CD4-positive, alpha-beta T cell treated with Interleukin-15 for 1 hour (primary cell): Measurements from ENCODE around the gene EIF3M.
"Not testable (repeated sequence)": the region's sequence is repeated elsewhere in the genome, so short reads cannot be mapped to it uniquely, and the experiment has no call there.

ENCODE experiments used
- DNase-seq: peaks from one replicate; pipeline ENCODE4 v3.0.0-alpha.2; 2020

The EIF3M gene

GRCh38 chr11:32597921-32598320 is 14.3 kb downstream of the EIF3M start:
- no peak for DNase-seq

DNA sequence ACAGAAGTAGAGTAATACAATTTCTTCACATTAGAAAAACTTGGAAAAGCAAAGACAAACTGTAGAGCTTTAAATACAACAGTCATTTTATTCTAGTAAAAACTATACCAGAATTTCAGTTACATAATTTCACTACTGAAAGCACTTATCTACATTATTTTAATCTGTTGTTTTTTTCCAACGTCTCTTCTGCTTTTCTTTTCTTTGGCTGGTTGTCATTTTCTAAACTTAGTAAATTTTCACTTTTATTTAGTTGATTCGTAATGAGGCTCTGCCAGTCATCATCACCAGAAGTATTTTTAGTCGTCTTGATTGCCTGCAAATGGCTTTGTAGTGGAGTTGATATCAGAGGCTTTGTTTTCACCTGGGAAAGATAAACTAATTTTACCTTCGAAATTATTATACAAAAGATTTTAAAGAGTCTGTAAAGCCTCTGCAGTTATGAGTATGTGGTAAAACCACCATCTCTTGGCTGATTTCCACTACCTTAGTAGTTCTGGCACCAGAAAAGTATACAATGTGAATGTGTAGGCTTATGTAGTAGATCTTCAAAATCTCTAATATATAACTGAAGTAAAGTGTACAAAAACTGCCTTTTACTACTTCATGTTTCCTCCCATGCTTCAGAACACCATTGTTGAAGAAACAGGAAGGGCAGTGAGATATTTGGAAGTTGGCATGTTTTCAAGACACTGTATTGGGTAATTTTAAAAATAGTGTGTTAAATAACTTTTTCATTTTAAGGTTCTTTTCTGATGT is 19.2 kb downstream of the EIF3M start:
- DNase-seq = no peak

GRCh38 chr11:32606220-32606619 is 22.6 kb downstream of the EIF3M start:
- no peak for DNase-seq

- not testable (repeated sequence) for DNase-seq
Observed at GRCh38 chr11:32608826-32609225, 25.2 kb downstream of the EIF3M start.

DNA sequence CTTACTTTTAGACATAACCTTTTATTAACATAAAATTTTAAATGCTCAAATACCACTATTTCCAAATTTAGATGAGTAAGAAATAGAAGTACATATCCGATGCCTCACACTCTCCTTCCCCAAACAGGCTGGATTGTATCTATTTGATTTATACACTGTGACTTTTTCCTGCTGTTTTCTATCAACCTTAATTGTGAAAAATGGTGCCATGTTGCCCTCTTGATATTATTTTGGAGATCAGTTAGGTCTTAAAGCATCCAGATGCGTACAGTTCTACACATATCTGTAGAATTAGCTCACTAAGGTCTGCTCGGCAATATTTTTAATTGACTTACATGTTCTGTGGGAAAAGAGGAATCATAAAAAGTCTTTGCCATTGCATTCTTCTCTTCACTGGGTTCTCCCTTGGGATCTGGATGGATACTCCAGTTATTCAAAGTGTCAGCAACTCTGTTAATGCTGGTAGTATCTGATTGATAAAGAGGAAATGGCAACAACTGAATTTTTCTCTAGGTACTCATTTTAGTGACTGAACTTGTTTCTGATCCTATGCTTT is 27.2 kb downstream of the EIF3M start:
- no peak for DNase-seq

DNA sequence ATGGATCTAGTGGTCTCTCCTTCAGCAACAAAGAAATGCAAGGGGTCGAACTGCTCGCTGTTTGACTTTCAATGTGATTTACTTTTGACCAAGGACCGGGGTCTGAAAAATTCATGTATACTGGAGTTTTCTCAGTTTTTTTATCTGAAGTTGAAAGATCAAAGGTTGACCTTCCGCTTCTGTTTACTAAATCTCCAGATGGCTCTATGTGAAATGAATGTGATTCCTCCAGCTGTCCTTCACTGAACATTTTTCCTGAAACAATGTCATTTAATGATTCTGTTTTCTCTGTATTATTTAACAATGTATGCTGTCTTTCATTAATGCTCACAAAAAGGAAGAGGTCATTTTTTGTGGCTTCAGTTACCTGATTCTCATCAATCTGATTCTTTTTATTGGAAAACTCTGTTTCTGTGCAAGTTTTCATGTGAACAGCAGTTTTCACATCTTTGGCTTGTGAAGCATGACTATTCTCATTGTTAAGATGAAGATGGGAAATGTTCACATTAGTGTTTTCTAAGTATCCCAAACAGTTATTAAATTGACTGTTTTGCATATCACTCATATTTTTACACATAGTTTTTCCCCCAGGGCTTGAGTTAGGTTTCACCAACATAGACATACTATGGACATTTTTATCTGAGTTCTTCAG is 30.0 kb downstream of the EIF3M start:
- DNase-seq = no peak

DNA sequence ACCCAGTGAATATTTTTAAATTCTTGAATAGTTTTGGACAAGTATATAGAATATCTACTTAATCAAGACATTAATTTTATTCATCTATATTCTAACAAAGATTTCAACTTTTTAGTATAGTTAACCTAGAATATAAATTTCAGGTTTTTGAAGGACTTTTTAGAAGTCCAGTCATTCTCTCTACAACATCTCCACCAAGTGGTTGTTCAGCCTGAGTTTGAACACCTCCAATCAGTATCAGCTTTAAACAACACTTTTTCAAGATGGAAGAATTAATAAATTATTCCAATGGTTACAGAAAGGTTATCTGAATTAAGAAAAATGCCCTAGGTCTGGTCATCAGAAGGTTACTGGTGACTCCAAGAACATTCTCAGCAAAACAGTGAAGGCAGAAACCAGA is 31.8 kb downstream of the EIF3M start:
- no peak for DNase-seq

GRCh38 chr11:32616903-32617302 is 33.3 kb downstream of the EIF3M start:
- DNase-seq = no peak

DNA sequence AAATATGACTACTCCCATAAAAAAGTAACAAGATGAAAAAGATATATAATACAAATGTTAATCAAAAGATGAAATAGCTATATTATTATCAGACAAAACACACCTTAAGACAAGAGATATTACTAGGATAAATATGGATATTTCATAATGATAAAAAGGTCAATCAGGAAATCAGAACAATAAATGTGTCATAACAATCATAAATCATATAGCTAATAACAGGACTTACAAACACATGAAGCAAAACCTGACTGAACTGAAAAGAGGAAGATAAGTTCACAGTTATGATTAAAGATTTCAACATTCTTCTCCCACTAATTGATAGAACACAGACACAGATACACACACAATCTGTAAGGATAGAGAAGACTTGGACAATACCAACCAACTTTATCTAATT is 47.2 kb downstream of the EIF3M start:
- DNase-seq = no peak

DNA sequence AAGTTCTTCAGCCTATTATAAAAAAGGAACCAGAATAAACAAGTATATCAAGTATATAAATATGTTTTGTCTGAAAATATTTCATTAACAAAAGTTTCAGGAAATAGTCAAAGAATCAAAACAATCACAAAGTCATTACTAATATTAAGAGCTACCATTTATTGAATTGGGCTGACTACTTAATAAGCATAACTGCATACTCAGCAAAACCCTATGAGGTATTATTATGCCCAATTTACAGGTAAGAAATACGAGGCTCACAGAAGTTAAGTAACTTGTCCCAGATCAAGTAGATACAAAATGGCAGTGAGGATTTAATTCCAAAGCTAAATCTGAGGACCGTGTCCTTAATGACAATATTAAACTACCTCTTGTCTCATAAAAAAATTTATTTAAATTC is 52.2 kb downstream of the EIF3M start:
- DNase-seq = no peak

GRCh38 chr11:32641361-32641760 is 57.7 kb downstream of the EIF3M start:
- no peak for DNase-seq

DNA sequence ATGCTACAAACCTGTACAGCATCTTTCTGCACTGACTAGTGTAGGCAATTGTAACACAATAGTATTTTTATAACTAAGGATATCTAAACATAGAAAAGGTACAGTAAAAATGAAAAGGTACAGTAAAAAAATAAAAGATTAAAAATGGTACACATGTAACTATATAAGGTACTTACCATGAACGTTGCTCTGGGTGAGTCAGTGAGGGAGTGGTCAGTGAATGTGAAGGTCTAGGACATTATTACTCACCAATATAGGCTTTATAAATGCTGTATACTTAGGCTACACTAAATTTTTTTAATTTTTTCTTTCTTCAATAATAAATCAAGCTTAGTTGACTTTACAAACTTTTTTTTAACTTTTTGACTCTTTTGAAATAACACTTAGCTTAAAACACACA is 59.9 kb downstream of the EIF3M start:
- DNase-seq = no peak
